IMR-90 (cell line): ENCODE measurements around the gene KDELR3.

Source experiments
- BHLHE40 ChIP-seq: fragments of 150-350 bp; IDR thresholded peaks from 2 replicates; pipeline ENCODE4 v1.6.1; 2016; ENCODE audit warnings: mild to moderate bottlenecking, low read depth, low read length
- CHD1 ChIP-seq: IDR thresholded peaks from 2 replicates; pipeline ENCODE4 v1.6.1; 2012; ENCODE audit warnings: low read depth, low read length, improper control_type of control experiment
- CTCF ChIP-seq: conservative IDR thresholded peaks from 2 replicates; pipeline ENCODE4 v1.5.1; 2012; ENCODE audit warnings: mild to moderate bottlenecking, low read depth, low read length, improper control_type of control experiment
- MAFK ChIP-seq: IDR thresholded peaks from 2 replicates; pipeline ENCODE4 v1.6.1; 2012; ENCODE audit warnings: low read depth, low read length, improper control_type of control experiment
- MAZ ChIP-seq: IDR thresholded peaks from 2 replicates; pipeline ENCODE4 v1.6.1; 2012; ENCODE audit warnings: low read depth, mild to moderate bottlenecking, low read length, improper control_type of control experiment, moderate library complexity, borderline replicate concordance
- MXI1 ChIP-seq: IDR thresholded peaks from 2 replicates; pipeline ENCODE4 v1.6.1; 2012; ENCODE audit warnings: low read depth, mild to moderate bottlenecking, low read length, moderate library complexity, borderline replicate concordance
- POLR2A ChIP-seq: IDR thresholded peaks from 2 replicates; pipeline ENCODE4 v1.6.1; 2012; ENCODE audit warnings: mild to moderate bottlenecking, low read depth, low read length
- RAD21 ChIP-seq: IDR thresholded peaks from 2 replicates; pipeline ENCODE4 v1.6.1; 2012; ENCODE audit warnings: low read length, improper control_type of control experiment
- RFX5 ChIP-seq: IDR thresholded peaks from 2 replicates; pipeline ENCODE4 v1.8.0; 2012; ENCODE audit warnings: low read depth, mild to moderate bottlenecking, low read length, moderate library complexity
- SMC3 ChIP-seq: fragments of 150-350 bp; IDR thresholded peaks from 2 replicates; pipeline ENCODE4 v1.6.1; 2016; ENCODE audit warnings: low read depth, mild to moderate bottlenecking, antibody characterized with exemption, low read length, moderate library complexity
- USF2 ChIP-seq: fragments of 150-350 bp; IDR thresholded peaks from 2 replicates; pipeline ENCODE4 v1.6.1; 2017; ENCODE audit warnings: mild to moderate bottlenecking, antibody characterized with exemption, low read length, low read depth

DNA sequence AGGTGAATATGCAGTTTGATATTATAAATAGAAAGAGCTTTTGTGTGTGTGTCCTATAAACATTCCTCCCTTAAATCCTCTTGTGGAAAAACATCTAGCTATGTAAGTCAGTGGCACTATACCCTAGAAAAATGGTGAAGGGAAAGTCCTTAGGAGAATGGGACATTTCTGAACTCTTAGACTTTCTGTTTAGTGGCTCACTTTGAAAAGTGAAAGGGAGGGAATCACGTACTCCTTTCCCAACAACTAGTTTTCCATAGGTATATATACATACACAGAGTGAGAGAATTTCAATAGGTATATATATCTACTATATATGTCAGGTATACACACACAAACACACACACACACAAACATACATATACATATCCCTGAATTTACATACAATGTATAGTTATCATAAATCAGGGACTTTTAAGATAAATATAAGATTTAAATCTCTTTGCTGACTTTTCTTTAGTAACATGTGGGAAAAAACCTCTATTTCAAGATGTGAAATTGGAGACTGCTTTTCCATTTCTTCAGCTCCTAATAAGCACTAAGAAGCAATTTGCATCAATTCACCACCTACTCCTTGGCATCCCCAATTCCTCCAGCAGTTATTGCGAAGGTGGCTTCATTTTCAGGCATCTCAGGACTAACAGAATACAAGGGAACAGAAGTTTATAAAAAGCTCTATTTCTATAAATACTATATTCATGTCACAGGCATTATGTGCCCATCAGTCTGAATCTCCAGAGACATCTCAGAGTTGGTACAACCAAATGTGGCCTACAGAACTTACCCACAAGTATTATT is 51.8 kb downstream of the KDELR3 start:
- TF ChIP-seq CTCF (no peak), POLR2A (no peak), MXI1 (no peak), RFX5 (no peak), BHLHE40 (no peak), SMC3 (no peak), MAZ (no peak), RAD21 (no peak), USF2 (no peak), MAFK (no peak), CHD1 (no peak)
